Mucosa of rectum (tissue), 2 donors: ENCODE data around the gene SHROOM1.

Experiments used
- H3K27ac ChIP-seq, 2 donors: one replicate each; pipeline ENCODE4 v1.7.0; 2013; ENCODE audit warnings: inconsistent platforms in 2 of 2, low read depth in 2 of 2, low read length in 2 of 2
- H3K27me3 ChIP-seq, 2 donors: one replicate each; pipeline ENCODE4 v1.7.0; 2013; ENCODE audit warnings: low read length in 2 of 2; ENCODE audit not compliant: control insufficient read depth in 2 of 2, insufficient read depth in 2 of 2
- H3K36me3 ChIP-seq, 2 donors: one replicate each; pipeline ENCODE4 v1.7.0; 2013; ENCODE audit warnings: low read length in 2 of 2; ENCODE audit not compliant: control insufficient read depth in 2 of 2, insufficient read depth in 2 of 2
- H3K4me1 ChIP-seq, 2 donors: one replicate each; pipeline ENCODE4 v1.7.0; 2013; ENCODE audit warnings: low read length in 2 of 2, mild to moderate bottlenecking in 1 of 2; ENCODE audit not compliant: control insufficient read depth in 2 of 2, insufficient read depth in 2 of 2
- H3K4me3 ChIP-seq, 2 donors: one replicate each; pipeline ENCODE4 v1.7.0; 2013; ENCODE audit warnings: low read length in 2 of 2
- H3K9ac ChIP-seq, 2 donors: one replicate each; pipeline ENCODE4 v1.7.0; 2013; ENCODE audit warnings: low read length in 2 of 2, low read depth in 1 of 2, mild to moderate bottlenecking in 1 of 2
- H3K9me3 ChIP-seq, 2 donors: one replicate each; pipeline ENCODE4 v1.7.0; 2013; ENCODE audit warnings: low read length in 2 of 2; ENCODE audit not compliant: control insufficient read depth in 2 of 2
- donor health status: healthy.
- donor health status: Normal muscosa, but diverticular disease.

The SHROOM1 gene

GRCh38 chr5:132825033-132825833, 5.2 kb downstream of the SHROOM1 start:
- no peak overlapping the region for H3K9ac ChIP-seq
- H3K27me3 ChIP-seq, result peaks cover 0 to 1% of the 10 kb centered on the region in 2 donors
- H3K9me3 ChIP-seq, result no peaks in the 10 kb centered on the region
- no peak overlapping the region for H3K27ac ChIP-seq
- H3K36me3 ChIP-seq, result peaks cover 14 to 19% of the 10 kb centered on the region in 2 donors
- H3K4me1 ChIP-seq, result peaks cover 10 to 15% of the 10 kb centered on the region in 2 donors
- no peak overlapping the region for H3K4me3 ChIP-seq

- Histone ChIP-seq H3K4me1 (peaks cover 11 to 19% of the 10 kb centered on the region in 2 donors), H3K9me3 (no peaks in the 10 kb centered on the region), H3K36me3 (peaks cover 14 to 19% of the 10 kb centered on the region in 2 donors), H3K4me3 (no peak overlapping the region), H3K27ac (no peak overlapping the region), H3K27me3 (peaks cover 0 to 2% of the 10 kb centered on the region in 2 donors), H3K9ac (no peak overlapping the region)
Observed at GRCh38 chr5:132824426-132824825, 6.0 kb downstream of the SHROOM1 start.

GRCh38 chr5:132823481-132824050, 6.9 kb downstream of the SHROOM1 start:
- no peak overlapping the region for H3K9ac ChIP-seq
- no peaks in the 10 kb centered on the region for H3K9me3 ChIP-seq
- peaks cover 5 to 18% of the 10 kb centered on the region in 2 donors for H3K4me1 ChIP-seq
- H3K4me3 ChIP-seq, result no peak overlapping the region
- H3K27ac ChIP-seq, result no peak overlapping the region
- H3K27me3 ChIP-seq, result peaks cover 0 to 2% of the 10 kb centered on the region in 2 donors
- H3K36me3 ChIP-seq, result peaks cover 14 to 19% of the 10 kb centered on the region in 2 donors

GRCh38 chr5:132822650-132823480, 7.6 kb downstream of the SHROOM1 start:
- H3K9me3 ChIP-seq, result no peaks in the 10 kb centered on the region
- H3K4me3 ChIP-seq, result no peak overlapping the region
- no peak overlapping the region for H3K9ac ChIP-seq
- H3K36me3 ChIP-seq, result peaks cover 14 to 19% of the 10 kb centered on the region in 2 donors
- H3K27me3 ChIP-seq, result peaks cover 0 to 2% of the 10 kb centered on the region in 2 donors
- H3K4me1 ChIP-seq, result peaks cover 2 to 14% of the 10 kb centered on the region in 2 donors
- H3K27ac ChIP-seq, result no peak overlapping the region

GRCh38 chr5:132821791-132822190, 8.7 kb downstream of the SHROOM1 start:
- Histone ChIP-seq H3K27me3 (peaks cover 0 to 2% of the 10 kb centered on the region in 2 donors), H3K4me3 (no peak overlapping the region), H3K9ac (no peak overlapping the region), H3K9me3 (no peaks in the 10 kb centered on the region), H3K36me3 (peaks cover 14 to 16% of the 10 kb centered on the region in 2 donors), H3K27ac (no peak overlapping the region), H3K4me1 (peaks cover 2 to 14% of the 10 kb centered on the region in 2 donors)

- peaks cover 14 to 15% of the 10 kb centered on the region in 2 donors for H3K36me3 ChIP-seq
- H3K9ac ChIP-seq, result no peak overlapping the region
- no peaks in the 10 kb centered on the region for H3K9me3 ChIP-seq
- H3K4me1 ChIP-seq, result peaks cover 2 to 14% of the 10 kb centered on the region in 2 donors
- H3K27me3 ChIP-seq, result peaks cover 0 to 2% of the 10 kb centered on the region in 2 donors
- no peak overlapping the region for H3K4me3 ChIP-seq
- H3K27ac ChIP-seq, result no peak overlapping the region
Observed at GRCh38 chr5:132821350-132821749, 9.1 kb downstream of the SHROOM1 start.

GRCh38 chr5:132820162-132820754, 10.2 kb downstream of the SHROOM1 start:
- H3K36me3 ChIP-seq, result peaks cover 10 to 14% of the 10 kb centered on the region in 2 donors
- H3K27ac ChIP-seq, result peak overlapping the region in 1 of 2 donors; percentile 5
- no peaks in the 10 kb centered on the region for H3K9me3 ChIP-seq
- H3K27me3 ChIP-seq, result peaks cover 0 to 2% of the 10 kb centered on the region in 2 donors
- H3K4me3 ChIP-seq, result no peak overlapping the region
- H3K4me1 ChIP-seq, result peaks cover 2 to 16% of the 10 kb centered on the region in 2 donors
- peak overlapping the region in 1 of 2 donors; percentile 10 for H3K9ac ChIP-seq

GRCh38 chr5:132819468-132819867, 11.0 kb downstream of the SHROOM1 start:
- H3K9me3 ChIP-seq, result no peaks in the 10 kb centered on the region
- peak overlapping the region in 1 of 2 donors; percentile 21 for H3K27ac ChIP-seq
- H3K9ac ChIP-seq, result peak overlapping the region in 1 of 2 donors; percentile 36
- H3K27me3 ChIP-seq, result peaks cover 0 to 2% of the 10 kb centered on the region in 2 donors
- peak overlapping the region in 1 of 2 donors; percentile 38 for H3K4me3 ChIP-seq
- peaks cover 5 to 7% of the 10 kb centered on the region in 2 donors for H3K36me3 ChIP-seq
- H3K4me1 ChIP-seq, result peaks cover 7 to 18% of the 10 kb centered on the region in 2 donors

GRCh38 chr5:132817011-132817410, 13.4 kb downstream of the SHROOM1 start:
- peaks cover 7 to 18% of the 10 kb centered on the region in 2 donors for H3K4me1 ChIP-seq
- no peak overlapping the region for H3K27ac ChIP-seq
- no peaks in the 10 kb centered on the region for H3K9me3 ChIP-seq
- no peak overlapping the region for H3K4me3 ChIP-seq
- peaks cover 0 to 2% of the 10 kb centered on the region in 2 donors for H3K27me3 ChIP-seq
- H3K9ac ChIP-seq, result no peak overlapping the region
- H3K36me3 ChIP-seq, result no peaks in the 10 kb centered on the region
